ENCODE data around the gene ACBD4. TPM values are rescaled to one million over a fixed set of nuclear protein-coding genes. Genes with fewer than 3 reads are reported as not detected.

Gene ACBD4
- total and polyA plus RNA-seq, 2 of the 13 experiments (the other 11 are each of a cell fraction or from before 2014, with no cell fraction given): 16.1 to 26.9 TPM

DNA sequence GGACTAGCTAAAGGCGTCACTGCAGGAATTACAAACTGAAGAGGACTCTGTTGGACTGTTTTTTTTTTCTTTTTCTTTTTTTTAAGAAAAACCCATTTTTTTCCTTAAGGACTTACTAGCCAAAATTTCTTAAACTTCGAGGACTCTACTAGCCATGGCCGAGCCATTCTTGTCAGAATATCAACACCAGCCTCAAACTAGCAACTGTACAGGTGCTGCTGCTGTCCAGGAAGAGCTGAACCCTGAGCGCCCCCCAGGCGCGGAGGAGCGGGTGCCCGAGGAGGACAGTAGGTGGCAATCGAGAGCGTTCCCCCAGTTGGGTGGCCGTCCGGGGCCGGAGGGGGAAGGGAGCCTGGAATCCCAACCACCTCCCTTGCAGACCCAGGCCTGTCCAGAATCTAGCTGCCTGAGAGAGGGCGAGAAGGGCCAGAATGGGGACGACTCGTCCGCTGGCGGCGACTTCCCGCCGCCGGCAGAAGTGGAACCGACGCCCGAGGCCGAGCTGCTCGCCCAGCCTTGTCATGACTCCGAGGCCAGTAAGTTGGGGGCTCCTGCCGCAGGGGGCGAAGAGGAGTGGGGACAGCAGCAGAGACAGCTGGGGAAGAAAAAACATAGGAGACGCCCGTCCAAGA lies 13.7 kb downstream of the ACBD4 start (continued):
- TF ChIP-seq ZNF121 (CRISPR knock-in tag; IDR thresholded peaks at IDR 0.05) (no peak), FLYWCH1 (CRISPR knock-in tag; IDR thresholded peaks at IDR 0.05) (no peak), ZC3H4 (CRISPR knock-in tag; IDR thresholded peaks at IDR 0.05; ENCODE audit: borderline replicate concordance) (0 out of 2 replicates have a peak, but pooled peaks have one; percentile 9), ARID3A (IDR thresholded peaks at IDR 0.05; ENCODE audit: low read depth, low read length) (no peak), SIX4 (CRISPR knock-in tag; IDR thresholded peaks at IDR 0.05) (no peak), ZNF3 (CRISPR knock-in tag; IDR thresholded peaks at IDR 0.05) (no peak), ZNF207 (IDR thresholded peaks at IDR 0.05; ENCODE audit: borderline replicate concordance) (no peak), ZNF704 (CRISPR knock-in tag; IDR thresholded peaks at IDR 0.05; ENCODE audit: borderline replicate concordance) (no peak), PHB2 (IDR thresholded peaks at IDR 0.05; ENCODE audit: partially characterized antibody) (no peak), ZNF850 (CRISPR knock-in tag; conservative IDR thresholded peaks at IDR 0.05) (no peak), ZNF510 (CRISPR knock-in tag; IDR thresholded peaks at IDR 0.05; ENCODE audit: low read depth) (no peak), GPN1 (CRISPR knock-in tag; IDR thresholded peaks at IDR 0.05; ENCODE audit: borderline replicate concordance) (0 out of 2 replicates have a peak, but pooled peaks have one; percentile 71), FOXO1 (CRISPR knock-in tag; IDR thresholded peaks at IDR 0.05) (peak; percentile 50), ZFY (CRISPR knock-in tag; IDR thresholded peaks at IDR 0.05) (peak; percentile 66), HMGA1 (CRISPR knock-in tag; conservative IDR thresholded peaks at IDR 0.05) (no peak), ZNF234 (CRISPR knock-in tag; conservative IDR thresholded peaks at IDR 0.05) (peak; percentile 70), ZNF782 (CRISPR knock-in tag; IDR thresholded peaks at IDR 0.05; ENCODE audit: borderline replicate concordance) (0 out of 2 replicates have a peak, but pooled peaks have one; percentile 9), ZNF274 (CRISPR knock-in tag; IDR thresholded peaks at IDR 0.05) (no peak), ZNF577 (CRISPR knock-in tag; IDR thresholded peaks at IDR 0.05; ENCODE audit: borderline replicate concordance, low read depth) (no peak)
- TF ChIP-seq, protein P1, sequence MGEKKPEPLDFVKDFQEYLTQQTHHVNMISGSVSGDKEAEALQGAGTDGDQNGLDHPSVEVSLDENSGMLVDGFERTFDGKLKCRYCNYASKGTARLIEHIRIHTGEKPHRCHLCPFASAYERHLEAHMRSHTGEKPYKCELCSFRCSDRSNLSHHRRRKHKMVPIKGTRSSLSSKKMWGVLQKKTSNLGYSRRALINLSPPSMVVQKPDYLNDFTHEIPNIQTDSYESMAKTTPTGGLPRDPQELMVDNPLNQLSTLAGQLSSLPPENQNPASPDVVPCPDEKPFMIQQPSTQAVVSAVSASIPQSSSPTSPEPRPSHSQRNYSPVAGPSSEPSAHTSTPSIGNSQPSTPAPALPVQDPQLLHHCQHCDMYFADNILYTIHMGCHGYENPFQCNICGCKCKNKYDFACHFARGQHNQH (CRISPR knock-in tag; IDR thresholded peaks at IDR 0.05): peak; percentile 80
- TF ChIP-seq, protein P2, sequence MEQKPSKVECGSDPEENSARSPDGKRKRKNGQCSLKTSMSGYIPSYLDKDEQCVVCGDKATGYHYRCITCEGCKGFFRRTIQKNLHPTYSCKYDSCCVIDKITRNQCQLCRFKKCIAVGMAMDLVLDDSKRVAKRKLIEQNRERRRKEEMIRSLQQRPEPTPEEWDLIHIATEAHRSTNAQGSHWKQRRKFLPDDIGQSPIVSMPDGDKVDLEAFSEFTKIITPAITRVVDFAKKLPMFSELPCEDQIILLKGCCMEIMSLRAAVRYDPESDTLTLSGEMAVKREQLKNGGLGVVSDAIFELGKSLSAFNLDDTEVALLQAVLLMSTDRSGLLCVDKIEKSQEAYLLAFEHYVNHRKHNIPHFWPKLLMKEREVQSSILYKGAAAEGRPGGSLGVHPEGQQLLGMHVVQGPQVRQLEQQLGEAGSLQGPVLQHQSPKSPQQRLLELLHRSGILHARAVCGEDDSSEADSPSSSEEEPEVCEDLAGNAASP (CRISPR knock-in tag; IDR thresholded peaks at IDR 0.05; ENCODE audit: borderline replicate concordance): peak; percentile 69; the same call in 1 of the 2 replicates
- TF ChIP-seq, protein P3, sequence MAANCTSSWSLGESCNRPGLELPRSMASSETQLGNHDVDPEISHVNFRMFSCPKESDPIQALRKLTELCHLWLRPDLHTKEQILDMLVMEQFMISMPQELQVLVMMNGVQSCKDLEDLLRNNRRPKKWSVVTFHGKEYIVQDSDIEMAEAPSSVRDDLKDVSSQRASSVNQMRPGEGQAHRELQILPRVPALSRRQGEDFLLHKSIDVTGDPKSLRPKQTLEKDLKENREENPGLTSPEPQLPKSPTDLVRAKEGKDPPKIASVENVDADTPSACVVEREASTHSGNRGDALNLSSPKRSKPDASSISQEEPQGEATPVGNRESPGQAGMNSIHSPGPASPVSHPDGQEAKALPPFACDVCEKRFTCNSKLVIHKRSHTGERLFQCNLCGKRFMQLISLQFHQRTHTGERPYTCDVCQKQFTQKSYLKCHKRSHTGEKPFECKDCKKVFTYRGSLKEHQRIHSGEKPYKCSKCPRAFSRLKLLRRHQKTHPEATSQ (CRISPR knock-in tag; IDR thresholded peaks at IDR 0.05; ENCODE audit: borderline replicate concordance): 0 out of 2 replicates have a peak, but pooled peaks have one; percentile 22
